Neural progenitor cell (in vitro differentiated cells): ENCODE results near the gene ALKBH4.

Experiments used
- CTCF ChIP-seq: fragments of 200-600 bp; sonication (generic); IDR thresholded peaks from 2 replicates; pipeline ENCODE4 v1.5.1; 2017; ENCODE audit warnings: antibody characterized with exemption, mild to moderate bottlenecking
- EZH2 ChIP-seq: fragments of 200-600 bp; sonication (generic); IDR thresholded peaks from 2 replicates; pipeline ENCODE4 v1.6.1; 2017; ENCODE audit warnings: antibody characterized with exemption, mild to moderate bottlenecking, moderate library complexity
- EZH2phosphoT487 ChIP-seq: fragments of 200-600 bp; sonication (generic); IDR thresholded peaks from 2 replicates; pipeline ENCODE4 v1.6.1; 2017; ENCODE audit warnings: antibody characterized with exemption

GRCh38 chr7:102469351-102469971 is 4.8 kb upstream of the ALKBH4 start:
- no peak for TF ChIP-seq CTCF
- no peak for TF ChIP-seq EZH2
- no peak for TF ChIP-seq EZH2phosphoT487
